AG09309 (cell line): ENCODE results near the gene PIBF1.

ENCODE experiments used
- DNase-seq: peaks from one replicate; pipeline ENCODE4 v3.0.0-alpha.2; 2010; ENCODE audit warnings: low read depth
- H3K4me3 ChIP-seq: 2 replicates; pipeline ENCODE4 v1.5.1; 2011; ENCODE audit warnings: mild to moderate bottlenecking, low read depth, low read length, moderate library complexity; ENCODE audit not compliant: control insufficient read depth
- CTCF ChIP-seq: IDR thresholded peaks from 2 replicates; pipeline ENCODE4 v1.5.1; 2011; ENCODE audit warnings: mild to moderate bottlenecking, low read depth, low read length, inconsistent platforms; ENCODE audit not compliant: insufficient read depth, control insufficient read depth; ENCODE audit errors: missing control alignments

The PIBF1 gene

GRCh38 chr13:73018336-73018735, 236.4 kb downstream of the PIBF1 start:
- no peak for TF ChIP-seq CTCF
- H3K4me3 ChIP-seq: no peak overlapping the region
- no peak for DNase-seq

- no peak overlapping the region for H3K4me3 ChIP-seq
These were observed 243.5 kb downstream of the PIBF1 start for GRCh38 chr13:73025217-73026012.

GRCh38 chr13:73034901-73035300, 253.0 kb downstream of the PIBF1 start:
- no peak for DNase-seq
- TF ChIP-seq CTCF: no peak
- no peak overlapping the region for H3K4me3 ChIP-seq

More at GRCh38 chr13:73025217-73026012, 243.5 kb downstream of the PIBF1 start:
- TF ChIP-seq CTCF: no peak
- DNase-seq: no peak

GRCh38 chr13:73035660-73036059, 253.7 kb downstream of the PIBF1 start:
- no peak overlapping the region for H3K4me3 ChIP-seq
- no peak for TF ChIP-seq CTCF
- no peak for DNase-seq

GRCh38 chr13:73036566-73036965, 254.6 kb downstream of the PIBF1 start:
- H3K4me3 ChIP-seq: no peak overlapping the region
- DNase-seq: no peak
- no peak for TF ChIP-seq CTCF

GRCh38 chr13:73038064-73038463, 256.1 kb downstream of the PIBF1 start:
- no peak for TF ChIP-seq CTCF

More at GRCh38 chr13:73038064-73038463, 256.1 kb downstream of the PIBF1 start:
- no peak overlapping the region for H3K4me3 ChIP-seq
- no peak for DNase-seq
